Upper lobe of left lung (tissue), 6 donors: ENCODE data around the gene ZXDC. TPM values are rescaled to one million over a fixed set of nuclear protein-coding genes. Genes with fewer than 3 reads are reported as not detected.

ENCODE experiments used
- ATAC-seq, 2 donors: fragments of 200-7000 bp; cut with Tn5 transposase; one replicate each; pipeline ENCODE4 v1.9.1; 2022; ENCODE audit warnings: mild to moderate bottlenecking in 2 of 2, moderate library complexity in 2 of 2; ENCODE audit not compliant: low FRiP score in 2 of 2
- DNase-seq, 2 donors: peaks; one replicate each; pipeline ENCODE4 v3.0.0-alpha.2; 2019 to 2020
- H3K27ac ChIP-seq, 4 donors: fragments of 200-600 bp; sonication (generic); one replicate each; pipeline ENCODE4 v1.5.1; 2016 to 2019
- H3K27me3 ChIP-seq, 4 donors: fragments of 200-600 bp; sonication (generic); one replicate each; pipeline ENCODE4 v1.5.1; 2017 to 2019
- H3K36me3 ChIP-seq, 4 donors: fragments of 200-600 bp; sonication (generic); one replicate each; pipeline ENCODE4 v1.5.1; 2016 to 2019
- H3K4me1 ChIP-seq, 4 donors: fragments of 200-600 bp; sonication (generic); one replicate each; pipeline ENCODE4 v1.5.1; 2018 to 2019
- H3K4me3 ChIP-seq, 4 donors: fragments of 200-600 bp; sonication (generic); one replicate each; pipeline ENCODE4 v1.5.1; 2017 to 2019; ENCODE audit warnings: mild to moderate bottlenecking in 2 of 4, moderate library complexity in 1 of 4
- H3K9me3 ChIP-seq, 4 donors: fragments of 200-600 bp; sonication (generic); one replicate each; pipeline ENCODE4 v1.5.1; 2018 to 2019
- EP300 ChIP-seq, 4 donors: sonication (generic); formaldehyde crosslinking; IDR thresholded peaks; one replicate each; pipeline ENCODE4 v1.5.1; 2017; ENCODE audit warnings: antibody characterized with exemption in 4 of 4, control low read depth in 2 of 4
- POLR2A ChIP-seq, 4 donors: fragments of 450-650 bp; IDR thresholded peaks; one replicate each; pipeline ENCODE4 v1.5.1; 2016 to 2017; ENCODE audit warnings: antibody characterized with exemption in 4 of 4, mild to moderate bottlenecking in 2 of 4
- POLR2AphosphoS5 ChIP-seq, 2 donors: sonication (generic); formaldehyde crosslinking; IDR thresholded peaks; one replicate each; pipeline ENCODE4 v1.5.1; 2017; ENCODE audit warnings: antibody characterized with exemption in 2 of 2
- WGBS, 2 donors: methylation state at CpG; one replicate each; pipeline ENCODE4 v1.1.5; 2017 to 2018; 5-methylcytosine and 5-hydroxymethylcytosine counted together
- total RNA-seq, 6 donors: library from RNA; depleted of rRNA in 4 of 6; stranded (reverse); fragments of >200 nt in 4 of 6; gene quantifications; one replicate each; pipeline versions ENCODE4 v1.1.0 to v1.2.1, GENCODE V29; 2016 to 2021
- TF ChIP-seq, protein P1 (sequence below), 6 experiments: fragments of 450-650 bp in 4 of 6; fragments of 200-600 bp in 2 of 6; sonication (generic) in 2 of 6; IDR thresholded peaks; one replicate each; pipeline ENCODE4 v1.5.1; 2016 to 2019; ENCODE audit warnings: antibody characterized with exemption in 6 of 6
- donor health status: DM: no; HTN: no; CAD: no; lungs with moderate emphysema.
- donor health status: DM: no; HTN: yes; CAD: no; lungs with severe emphysema.

Gene ZXDC
- total RNA-seq, 6 donors from 2014 or later = 35.9 to 112 (median 53.5) TPM

- Histone ChIP-seq H3K27ac (no peak overlapping the region), H3K4me1 (no peaks in the 10 kb centered on the region), H3K4me3 (no peak overlapping the region), H3K27me3 (no peaks in the 10 kb centered on the region), H3K9me3 (no peaks in the 10 kb centered on the region), H3K36me3 (no peaks in the 10 kb centered on the region)
- TF ChIP-seq, protein P1, sequence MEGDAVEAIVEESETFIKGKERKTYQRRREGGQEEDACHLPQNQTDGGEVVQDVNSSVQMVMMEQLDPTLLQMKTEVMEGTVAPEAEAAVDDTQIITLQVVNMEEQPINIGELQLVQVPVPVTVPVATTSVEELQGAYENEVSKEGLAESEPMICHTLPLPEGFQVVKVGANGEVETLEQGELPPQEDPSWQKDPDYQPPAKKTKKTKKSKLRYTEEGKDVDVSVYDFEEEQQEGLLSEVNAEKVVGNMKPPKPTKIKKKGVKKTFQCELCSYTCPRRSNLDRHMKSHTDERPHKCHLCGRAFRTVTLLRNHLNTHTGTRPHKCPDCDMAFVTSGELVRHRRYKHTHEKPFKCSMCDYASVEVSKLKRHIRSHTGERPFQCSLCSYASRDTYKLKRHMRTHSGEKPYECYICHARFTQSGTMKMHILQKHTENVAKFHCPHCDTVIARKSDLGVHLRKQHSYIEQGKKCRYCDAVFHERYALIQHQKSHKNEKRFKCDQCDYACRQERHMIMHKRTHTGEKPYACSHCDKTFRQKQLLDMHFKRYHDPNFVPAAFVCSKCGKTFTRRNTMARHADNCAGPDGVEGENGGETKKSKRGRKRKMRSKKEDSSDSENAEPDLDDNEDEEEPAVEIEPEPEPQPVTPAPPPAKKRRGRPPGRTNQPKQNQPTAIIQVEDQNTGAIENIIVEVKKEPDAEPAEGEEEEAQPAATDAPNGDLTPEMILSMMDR (IDR thresholded peaks at IDR 0.05) = no peak
- TF ChIP-seq EP300 (IDR thresholded peaks at IDR 0.05) (no peak), POLR2A (IDR thresholded peaks at IDR 0.05) (no peak)
- 66 to 71% methylated on average over 11 to 21 of the region's 21 CpGs for WGBS, 2 donors
- no peak for ATAC-seq
- DNase-seq = peak in 1 of 2 donors; percentile 49
These were observed 21.5 kb upstream of the ZXDC start for GRCh38 chr3:126496894-126497850.

DNA sequence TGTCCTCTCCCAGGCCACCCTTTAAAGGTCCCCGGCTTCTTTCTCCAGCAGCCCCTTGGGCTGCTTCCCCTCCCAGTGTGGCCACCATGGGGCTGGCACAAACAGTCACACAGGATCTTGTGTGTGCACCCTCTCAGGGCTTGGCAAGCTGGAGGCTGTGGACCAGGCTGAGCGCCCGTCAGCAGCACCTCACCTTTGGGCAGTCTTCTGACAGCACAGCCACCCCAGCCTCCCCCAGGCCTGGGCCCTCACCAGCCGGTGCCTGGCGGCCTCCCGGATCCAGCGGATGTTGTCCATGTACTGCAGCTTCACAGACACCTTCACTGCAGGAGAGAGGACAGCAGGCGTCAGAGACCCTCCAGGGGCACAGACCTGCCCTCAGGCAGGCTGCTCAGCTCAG is 20.1 kb upstream of the ZXDC start:
- H3K4me3 ChIP-seq = no peak overlapping the region
- WGBS, 2 donors = 93 to 97% methylated on average over 3 to 7 of the region's 8 CpGs
- no peaks in the 10 kb centered on the region for H3K9me3 ChIP-seq
- H3K27ac ChIP-seq = no peak overlapping the region
- ATAC-seq (no peak), DNase-seq (peak in 1 of 2 donors; percentile 65)
- H3K27me3 ChIP-seq = no peaks in the 10 kb centered on the region
- TF ChIP-seq EP300 (IDR thresholded peaks at IDR 0.05) (no peak), POLR2AphosphoS5 (IDR thresholded peaks at IDR 0.05) (no peak), POLR2A (IDR thresholded peaks at IDR 0.05) (no peak)
- TF ChIP-seq, protein P1 (IDR thresholded peaks at IDR 0.05) = no peak
- no peaks in the 10 kb centered on the region for H3K36me3 ChIP-seq
- no peaks in the 10 kb centered on the region for H3K4me1 ChIP-seq

GRCh38 chr3:126494970-126495230 is 19.2 kb upstream of the ZXDC start:
- Histone ChIP-seq H3K27ac (no peak overlapping the region), H3K27me3 (no peaks in the 10 kb centered on the region), H3K9me3 (no peaks in the 10 kb centered on the region), H3K36me3 (no peaks in the 10 kb centered on the region), H3K4me3 (no peak overlapping the region), H3K4me1 (no peaks in the 10 kb centered on the region)
- WGBS, 2 donors = 87 to 89% methylated on average over 6 of the region's 6 CpGs
- DNase-seq (no peak), ATAC-seq (no peak)
- TF ChIP-seq, protein P1 (IDR thresholded peaks at IDR 0.05) = no peak

DNA sequence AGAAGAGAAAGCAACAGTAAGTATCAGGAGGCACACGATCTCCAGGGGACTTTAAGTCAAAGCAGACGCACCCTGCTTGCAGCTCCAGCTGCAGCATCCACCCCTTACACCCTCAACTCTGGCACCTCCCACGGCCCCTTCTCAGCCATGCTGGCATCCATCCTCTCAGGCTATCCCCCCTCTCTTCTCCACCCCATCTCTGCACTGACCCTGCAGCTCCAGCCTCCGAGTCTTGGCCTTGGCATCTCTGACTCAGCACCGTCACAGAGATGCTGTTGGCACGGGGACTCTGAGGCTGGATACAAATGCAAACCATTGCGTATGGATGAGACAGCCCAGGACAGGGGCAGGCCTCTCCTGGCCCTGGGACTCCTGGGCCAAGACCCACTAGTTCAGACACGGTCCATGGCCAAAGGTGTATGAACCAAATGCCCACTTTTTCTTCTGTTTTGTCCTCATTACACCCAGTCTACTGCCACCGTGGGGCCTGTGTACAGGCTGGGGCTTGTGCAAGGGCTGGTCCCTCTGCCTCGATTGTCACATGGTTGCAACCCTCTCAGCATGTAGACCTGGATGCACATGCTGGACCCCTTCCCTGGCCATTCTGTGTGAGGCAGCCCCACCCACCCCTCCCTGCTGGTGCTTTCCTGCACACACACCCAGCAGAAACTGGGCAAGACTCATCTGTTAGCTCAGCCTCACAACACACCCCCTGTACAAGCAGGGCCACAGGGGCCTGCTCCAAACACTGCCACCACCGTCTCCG is 18.7 kb upstream of the ZXDC start:
- Histone ChIP-seq H3K27ac (no peak overlapping the region), H3K4me3 (no peak overlapping the region), H3K27me3 (no peaks in the 10 kb centered on the region), H3K36me3 (no peaks in the 10 kb centered on the region), H3K4me1 (no peaks in the 10 kb centered on the region), H3K9me3 (no peaks in the 10 kb centered on the region)
- no peak for TF ChIP-seq POLR2A (IDR thresholded peaks at IDR 0.05)
- no peak for TF ChIP-seq EP300 (IDR thresholded peaks at IDR 0.05)
- no peak for TF ChIP-seq POLR2AphosphoS5 (IDR thresholded peaks at IDR 0.05)
- TF ChIP-seq, protein P1 (IDR thresholded peaks at IDR 0.05) = no peak
- DNase-seq (no peak), ATAC-seq (peak in 1 of 2 donors; percentile 38)
- 77 to 81% methylated on average over 9 to 12 of the region's 12 CpGs for WGBS, 2 donors
